MM.1S (cell line): Measurements from ENCODE around the gene LRRC10.

Source experiments
- EZH2 ChIP-seq: fragments of 300-600 bp; sonication (generic); optimal IDR thresholded peaks from 2 replicates; pipeline ENCODE3; 2017; ENCODE audit warnings: low read depth, mild to moderate bottlenecking, antibody characterized with exemption, low read length, mixed read lengths
- EZH2phosphoT487 ChIP-seq: fragments of 300-600 bp; sonication (generic); IDR thresholded peaks from 2 replicates; pipeline ENCODE4 v1.6.1; 2018; ENCODE audit warnings: antibody characterized with exemption, low read length
- TF ChIP-seq, protein P1 (sequence below): fragments of 300-600 bp; sonication (generic); IDR thresholded peaks from 2 replicates; pipeline ENCODE4 v1.5.1; 2016; ENCODE audit warnings: antibody characterized with exemption, low read length, mixed read lengths

- TF ChIP-seq, protein P1, sequence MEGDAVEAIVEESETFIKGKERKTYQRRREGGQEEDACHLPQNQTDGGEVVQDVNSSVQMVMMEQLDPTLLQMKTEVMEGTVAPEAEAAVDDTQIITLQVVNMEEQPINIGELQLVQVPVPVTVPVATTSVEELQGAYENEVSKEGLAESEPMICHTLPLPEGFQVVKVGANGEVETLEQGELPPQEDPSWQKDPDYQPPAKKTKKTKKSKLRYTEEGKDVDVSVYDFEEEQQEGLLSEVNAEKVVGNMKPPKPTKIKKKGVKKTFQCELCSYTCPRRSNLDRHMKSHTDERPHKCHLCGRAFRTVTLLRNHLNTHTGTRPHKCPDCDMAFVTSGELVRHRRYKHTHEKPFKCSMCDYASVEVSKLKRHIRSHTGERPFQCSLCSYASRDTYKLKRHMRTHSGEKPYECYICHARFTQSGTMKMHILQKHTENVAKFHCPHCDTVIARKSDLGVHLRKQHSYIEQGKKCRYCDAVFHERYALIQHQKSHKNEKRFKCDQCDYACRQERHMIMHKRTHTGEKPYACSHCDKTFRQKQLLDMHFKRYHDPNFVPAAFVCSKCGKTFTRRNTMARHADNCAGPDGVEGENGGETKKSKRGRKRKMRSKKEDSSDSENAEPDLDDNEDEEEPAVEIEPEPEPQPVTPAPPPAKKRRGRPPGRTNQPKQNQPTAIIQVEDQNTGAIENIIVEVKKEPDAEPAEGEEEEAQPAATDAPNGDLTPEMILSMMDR: no peak
- no peak for TF ChIP-seq EZH2phosphoT487
- TF ChIP-seq EZH2: no peak
Measured at GRCh38 chr12:69647178-69647577, 36.5 kb upstream of the LRRC10 start.
